Brain pericyte (primary cell): Measurements from ENCODE around the gene TMEM123.

Experiments
- DNase-seq: peaks from one replicate; pipeline ENCODE4 v3.0.0-alpha.2; 2012; ENCODE audit warnings: low read depth, low spot score

Gene TMEM123

GRCh38 chr11:102426570-102426969 is 26.0 kb downstream of the TMEM123 start:
- DNase-seq = no peak

GRCh38 chr11:102426000-102426399 is 26.6 kb downstream of the TMEM123 start:
- no peak for DNase-seq

GRCh38 chr11:102423936-102424335 is 28.6 kb downstream of the TMEM123 start:
- no peak for DNase-seq

- no peak for DNase-seq
Measured at GRCh38 chr11:102422817-102423712, 29.5 kb downstream of the TMEM123 start.

- DNase-seq = no peak
Measured at GRCh38 chr11:102421261-102421660, 31.3 kb downstream of the TMEM123 start.

- no peak for DNase-seq
Measured at GRCh38 chr11:102420547-102420946, 32.0 kb downstream of the TMEM123 start.

GRCh38 chr11:102419181-102419580 is 33.4 kb downstream of the TMEM123 start:
- no peak for DNase-seq

- no peak for DNase-seq
Measured at GRCh38 chr11:102416976-102417375, 35.6 kb downstream of the TMEM123 start.

GRCh38 chr11:102415304-102415916 is 37.2 kb downstream of the TMEM123 start:
- DNase-seq = no peak

- DNase-seq = no peak
Measured at GRCh38 chr11:102414559-102414958, 38.0 kb downstream of the TMEM123 start.

GRCh38 chr11:102413497-102413896 is 39.1 kb downstream of the TMEM123 start:
- no peak for DNase-seq

GRCh38 chr11:102411142-102411541 is 41.4 kb downstream of the TMEM123 start:
- DNase-seq = no peak

GRCh38 chr11:102410382-102410784 is 42.2 kb downstream of the TMEM123 start:
- no peak for DNase-seq

GRCh38 chr11:102408339-102408738 is 44.2 kb downstream of the TMEM123 start:
- DNase-seq = no peak

- no peak for DNase-seq
Measured at GRCh38 chr11:102407901-102408300, 44.7 kb downstream of the TMEM123 start.

GRCh38 chr11:102406099-102406498 is 46.5 kb downstream of the TMEM123 start:
- no peak for DNase-seq

GRCh38 chr11:102405501-102405900 is 47.1 kb downstream of the TMEM123 start:
- no peak for DNase-seq

- no peak for DNase-seq
Measured at GRCh38 chr11:102402548-102402947, 50.0 kb downstream of the TMEM123 start.

GRCh38 chr11:102401905-102402304 is 50.7 kb downstream of the TMEM123 start:
- DNase-seq = no peak

- no peak for DNase-seq
Measured at GRCh38 chr11:102400603-102401002, 52.0 kb downstream of the TMEM123 start.

GRCh38 chr11:102399189-102399588 is 53.4 kb downstream of the TMEM123 start:
- DNase-seq = no peak

- no peak for DNase-seq
Measured at GRCh38 chr11:102398297-102398696, 54.3 kb downstream of the TMEM123 start.
